Keratinocyte (primary cell): ENCODE results near the gene LIN52. TPM values are rescaled to one million over a fixed set of nuclear protein-coding genes. Genes with fewer than 3 reads are reported as not detected.

Experiments
- DNase-seq: peaks from one replicate; pipeline ENCODE4 v3.0.0-alpha.2; 2011; ENCODE audit warnings: low read depth, missing footprints, low spot score
- FAIRE-seq: peaks from 2 replicates; lab custom pipeline; 2011; peaks lifted over from hg19 to GRCh38; lab: Jason Lieb, UNC
- H2AFZ ChIP-seq: 2 replicates; pipeline ENCODE4 v1.6.0; 2012; ENCODE audit warnings: low read length, control low read depth, inconsistent platforms; ENCODE audit not compliant: control insufficient read depth
- H3K27ac ChIP-seq: 2 replicates; pipeline ENCODE4 v1.5.1; 2011; ENCODE audit warnings: low read length; ENCODE audit not compliant: control insufficient read depth, insufficient read depth
- H3K27me3 ChIP-seq: 3 replicates; pipeline ENCODE4 v1.6.0; 2011; ENCODE audit warnings: low read length; ENCODE audit not compliant: control insufficient read depth, insufficient read depth; ENCODE audit errors: extremely low read depth
- H3K36me3 ChIP-seq, 2 experiments: 2 replicates in 1 of 2; 3 replicates in 1 of 2; pipeline ENCODE4 v1.5.1; 2011; ENCODE audit warnings: low read length in 2 of 2, mild to moderate bottlenecking in 1 of 2; ENCODE audit not compliant: control insufficient read depth in 2 of 2, insufficient read depth in 2 of 2; ENCODE audit errors: extremely low read depth in 1 of 2
- H3K4me1 ChIP-seq: 3 replicates; pipeline ENCODE4 v1.5.1; 2011; ENCODE audit warnings: low read length; ENCODE audit not compliant: control insufficient read depth, insufficient read depth; ENCODE audit errors: extremely low read depth
- H3K4me2 ChIP-seq: 3 replicates; pipeline ENCODE4 v1.6.0; 2011; ENCODE audit warnings: low read depth, low read length; ENCODE audit not compliant: control insufficient read depth, insufficient read depth; ENCODE audit errors: extremely low read depth
- H3K4me3 ChIP-seq, 3 experiments: fragments of 200-600 bp in 1 of 3; sonication (generic) in 1 of 3; 2 replicates in 2 of 3; 3 replicates in 1 of 3; pipeline ENCODE4 v1.5.1; 2011 to 2016; ENCODE audit warnings: low read length in 3 of 3, mild to moderate bottlenecking in 3 of 3, control low read depth in 2 of 3, inconsistent platforms in 1 of 3, low read depth in 1 of 3, mixed read lengths in 1 of 3, mixed run types in 1 of 3, moderate library complexity in 1 of 3; ENCODE audit not compliant: control insufficient read depth in 2 of 3, insufficient read depth in 2 of 3; ENCODE audit errors: extremely low read depth in 1 of 3
- H3K79me2 ChIP-seq: 2 replicates; pipeline ENCODE4 v1.6.0; 2012; ENCODE audit warnings: low read length; ENCODE audit not compliant: control insufficient read depth, insufficient read depth
- H3K9ac ChIP-seq: 3 replicates; pipeline ENCODE4 v1.6.0; 2011; ENCODE audit warnings: low read length; ENCODE audit not compliant: control insufficient read depth, insufficient read depth; ENCODE audit errors: extremely low read depth
- H3K9me1 ChIP-seq: 3 replicates; pipeline ENCODE4 v1.6.0; 2011; ENCODE audit warnings: low read length; ENCODE audit not compliant: control insufficient read depth, insufficient read depth; ENCODE audit errors: extremely low read depth
- H3K9me3 ChIP-seq: 2 replicates; pipeline ENCODE4 v1.5.1; 2012; ENCODE audit warnings: low read depth, low read length; ENCODE audit not compliant: control insufficient read depth
- H4K20me1 ChIP-seq: 3 replicates; pipeline ENCODE4 v1.6.0; 2011; ENCODE audit warnings: low read length; ENCODE audit not compliant: control insufficient read depth, insufficient read depth; ENCODE audit errors: extremely low read depth
- CTCF ChIP-seq, 3 experiments: IDR thresholded peaks in 1 of 3; conservative IDR thresholded peaks in 1 of 3; optimal IDR thresholded peaks in 1 of 3; 2 replicates in 2 of 3; 3 replicates in 1 of 3; pipeline versions ENCODE3 to v1.5.1; 2011; ENCODE audit warnings: low read length in 3 of 3, mild to moderate bottlenecking in 3 of 3, moderate library complexity in 2 of 3, control low read depth in 1 of 3, inconsistent platforms in 1 of 3; ENCODE audit not compliant: insufficient read depth in 2 of 3; ENCODE audit errors: extremely low read depth in 1 of 3
- EZH2 ChIP-seq: IDR thresholded peaks from one replicate; pipeline ENCODE4 v1.6.1; 2012; ENCODE audit warnings: inconsistent platforms, mild to moderate bottlenecking, low read length, moderate library complexity
- dilution Hi-C: fragments of 300-500 bp; cut with MboI; formaldehyde crosslinking; loops from one replicate; pipeline ENCODE4 v1.7.0; 2020; ENCODE audit warnings: low sequenced_read_pairs; ENCODE audit not compliant: extremely low pct_ligation_motif_present
- polyA plus RNA-seq, 5 experiments: library from polyadenylated mRNA; depleted of rRNA in 3 of 5; stranded (reverse) in 3 of 5; stranded (forward) in 1 of 5; unstranded in 1 of 5; fragments of >200 nt; gene quantifications; 1 replicate in 1 of 5; 2 replicates in 3 of 5; 3 replicates in 1 of 5; pipeline versions ENCODE4 v1.2.1 to v1.2.3, GENCODE V29; 2011 to 2012; ENCODE audit warnings: missing spikeins in 2 of 5, low read depth in 1 of 5, low replicate concordance in 1 of 5

LIN52 gene
- polyA plus RNA-seq, 1 donor (not counting 4 experiments of a cell fraction or from before 2014, with no cell fraction given): 6.8 TPM

GRCh38 chr14:74089251-74090020 lies 4.7 kb downstream of the LIN52 start:
- Histone ChIP-seq H3K79me2 (peaks cover 3% of the 10 kb centered on the region), H2AFZ (no peak overlapping the region), H3K9ac (no peak overlapping the region), H3K4me1 (peaks cover 6% of the 10 kb centered on the region), H3K4me3 (no peak overlapping the region), H3K27ac (no peak overlapping the region), H3K9me1 (no peaks in the 10 kb centered on the region), H4K20me1 (no peaks in the 10 kb centered on the region), H3K9me3 (no peaks in the 10 kb centered on the region), H3K4me2 (no peak overlapping the region), H3K36me3 (peaks cover 0 to 1% of the 10 kb centered on the region in 2 experiments), H3K27me3 (no peaks in the 10 kb centered on the region)
- TF ChIP-seq EZH2: no peak
- no peak for TF ChIP-seq CTCF (optimal IDR thresholded peaks at IDR 0.05 in 1 of 3, IDR thresholded peaks at IDR 0.05 in 1 of 3, conservative IDR thresholded peaks at IDR 0.05 in 1 of 3; ENCODE audit: extremely low read depth in 1 of 3, insufficient read depth in 2 of 3, low read length in 3 of 3)
- DNase-seq (no peak), FAIRE-seq (no peak)
- dilution Hi-C loops: no loop called here

- dilution Hi-C loops: no loop called here
- Histone ChIP-seq H3K27ac (no peak overlapping the region), H3K79me2 (no peaks in the 10 kb centered on the region), H3K9me1 (no peaks in the 10 kb centered on the region), H3K4me3 (no peak overlapping the region), H3K36me3 (peaks cover 0 to 3% of the 10 kb centered on the region in 2 experiments), H3K27me3 (no peaks in the 10 kb centered on the region), H4K20me1 (no peaks in the 10 kb centered on the region), H3K9me3 (no peaks in the 10 kb centered on the region), H2AFZ (no peak overlapping the region), H3K4me2 (no peak overlapping the region), H3K4me1 (no peaks in the 10 kb centered on the region), H3K9ac (no peak overlapping the region)
- TF ChIP-seq CTCF (optimal IDR thresholded peaks at IDR 0.05 in 1 of 3, IDR thresholded peaks at IDR 0.05 in 1 of 3, conservative IDR thresholded peaks at IDR 0.05 in 1 of 3; ENCODE audit: extremely low read depth in 1 of 3, insufficient read depth in 2 of 3, low read length in 3 of 3): no peak
- no peak for TF ChIP-seq EZH2
- FAIRE-seq: no peak
- DNase-seq: no peak
These were observed 20.6 kb downstream of the LIN52 start for GRCh38 chr14:74105381-74105780.
